GM12874 (cell line): ENCODE measurements around the gene MORN4.

Source experiments
- TF ChIP-seq, protein P1 (sequence below): IDR thresholded peaks from 2 replicates; pipeline ENCODE4 v1.5.1; 2011; ENCODE audit warnings: low read depth, mild to moderate bottlenecking, control low read depth, low read length, moderate library complexity; ENCODE audit not compliant: insufficient read depth

Gene MORN4

DNA sequence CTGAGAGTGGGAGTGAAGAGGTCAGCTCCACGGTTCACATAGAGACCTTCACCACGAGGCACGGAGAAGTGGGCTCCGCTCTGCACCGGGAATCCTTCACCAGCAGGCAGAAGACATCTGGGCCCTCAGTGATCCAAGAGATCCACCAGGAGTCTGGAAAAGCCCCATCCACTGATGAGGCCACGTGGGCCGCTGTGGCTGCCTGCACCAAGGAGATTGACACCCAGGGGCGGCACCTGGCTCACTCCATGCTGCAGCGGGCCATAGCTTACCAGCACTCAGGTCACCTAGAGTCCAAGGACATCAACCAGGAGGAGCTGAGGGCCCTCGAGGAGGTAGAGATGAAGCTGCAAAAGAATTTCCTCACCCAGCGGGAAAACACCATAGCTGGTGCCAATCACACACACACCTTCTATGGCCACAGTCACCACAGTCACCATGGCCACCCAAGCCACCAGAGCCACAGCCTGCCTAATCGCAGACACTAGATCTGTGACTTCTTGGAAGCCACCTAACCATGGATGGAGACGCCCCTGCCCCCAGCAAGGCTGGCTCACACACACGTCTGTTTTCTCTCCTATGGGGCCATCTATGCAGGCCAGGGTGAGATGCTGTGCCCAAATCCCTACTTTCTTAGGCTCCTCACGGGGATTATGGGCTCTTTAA lies 43.1 kb downstream of the MORN4 start:
- TF ChIP-seq, protein P1, sequence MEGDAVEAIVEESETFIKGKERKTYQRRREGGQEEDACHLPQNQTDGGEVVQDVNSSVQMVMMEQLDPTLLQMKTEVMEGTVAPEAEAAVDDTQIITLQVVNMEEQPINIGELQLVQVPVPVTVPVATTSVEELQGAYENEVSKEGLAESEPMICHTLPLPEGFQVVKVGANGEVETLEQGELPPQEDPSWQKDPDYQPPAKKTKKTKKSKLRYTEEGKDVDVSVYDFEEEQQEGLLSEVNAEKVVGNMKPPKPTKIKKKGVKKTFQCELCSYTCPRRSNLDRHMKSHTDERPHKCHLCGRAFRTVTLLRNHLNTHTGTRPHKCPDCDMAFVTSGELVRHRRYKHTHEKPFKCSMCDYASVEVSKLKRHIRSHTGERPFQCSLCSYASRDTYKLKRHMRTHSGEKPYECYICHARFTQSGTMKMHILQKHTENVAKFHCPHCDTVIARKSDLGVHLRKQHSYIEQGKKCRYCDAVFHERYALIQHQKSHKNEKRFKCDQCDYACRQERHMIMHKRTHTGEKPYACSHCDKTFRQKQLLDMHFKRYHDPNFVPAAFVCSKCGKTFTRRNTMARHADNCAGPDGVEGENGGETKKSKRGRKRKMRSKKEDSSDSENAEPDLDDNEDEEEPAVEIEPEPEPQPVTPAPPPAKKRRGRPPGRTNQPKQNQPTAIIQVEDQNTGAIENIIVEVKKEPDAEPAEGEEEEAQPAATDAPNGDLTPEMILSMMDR = no peak

DNA sequence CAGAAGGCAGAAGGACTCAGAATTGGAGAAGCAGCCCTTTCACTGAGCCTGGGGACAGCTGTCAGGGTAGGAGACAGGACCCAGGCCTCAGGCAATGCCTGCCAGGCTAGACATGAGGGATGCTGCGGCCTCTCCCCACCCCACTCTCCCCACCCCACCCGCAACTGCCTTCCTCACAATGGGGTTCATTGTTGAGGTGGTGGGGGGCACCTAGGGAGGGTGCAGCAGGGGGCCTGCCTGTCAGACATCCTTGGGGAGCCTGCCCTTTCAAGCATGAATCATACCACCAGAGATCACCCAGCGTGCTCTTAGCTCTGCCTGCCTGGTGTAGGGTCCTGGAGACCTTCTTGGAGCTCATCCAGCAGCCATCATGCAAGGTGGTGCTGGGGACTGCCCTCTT lies 43.8 kb downstream of the MORN4 start, which contains the start of gene C10orf62:
Gene C10orf62, plus strand, starts transcription at position 243 of the 400 bp plus-strand sequence. CDS start 177 bp downstream, outside the sequence.
- TF ChIP-seq, protein P1 = no peak

DNA sequence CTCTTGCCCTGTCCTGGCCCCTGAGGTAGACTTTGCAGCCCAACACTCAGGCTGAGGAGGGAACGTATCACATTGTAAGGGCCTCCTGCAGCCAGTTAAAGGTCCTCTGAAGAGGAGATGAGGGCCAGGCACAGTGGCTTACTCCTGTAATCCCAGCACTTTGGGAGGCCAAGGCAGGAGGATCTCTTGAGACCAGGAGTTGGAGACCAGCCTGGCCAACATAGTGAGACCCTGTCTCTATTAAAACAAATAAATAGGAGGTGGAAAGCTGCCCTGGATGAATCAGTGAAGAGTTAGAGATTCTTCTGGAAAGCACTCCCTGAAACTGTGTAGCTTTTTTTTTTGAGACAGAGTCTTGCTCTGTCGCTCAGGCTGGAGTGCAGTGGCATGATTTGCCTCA lies 46.1 kb downstream of the MORN4 start:
- TF ChIP-seq, protein P1 = no peak

DNA sequence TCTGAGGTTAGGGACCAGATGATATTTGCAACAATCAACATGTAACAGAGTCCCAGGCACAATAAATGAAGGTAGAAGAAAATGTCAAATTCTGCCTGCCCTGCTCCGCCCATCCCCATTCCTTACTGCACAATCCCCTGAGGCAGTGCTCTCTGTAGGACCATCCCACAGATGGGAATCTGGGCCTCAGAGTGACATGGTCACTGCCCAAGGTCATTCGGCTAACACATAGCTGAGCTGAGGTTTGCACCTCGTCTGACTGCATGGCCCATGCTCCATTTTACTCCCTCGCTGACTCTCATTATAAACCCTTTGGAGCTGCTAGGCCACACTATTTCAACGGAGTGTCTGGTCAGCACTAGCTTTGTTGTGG lies 47.9 kb downstream of the MORN4 start:
- TF ChIP-seq, protein P1 = no peak

DNA sequence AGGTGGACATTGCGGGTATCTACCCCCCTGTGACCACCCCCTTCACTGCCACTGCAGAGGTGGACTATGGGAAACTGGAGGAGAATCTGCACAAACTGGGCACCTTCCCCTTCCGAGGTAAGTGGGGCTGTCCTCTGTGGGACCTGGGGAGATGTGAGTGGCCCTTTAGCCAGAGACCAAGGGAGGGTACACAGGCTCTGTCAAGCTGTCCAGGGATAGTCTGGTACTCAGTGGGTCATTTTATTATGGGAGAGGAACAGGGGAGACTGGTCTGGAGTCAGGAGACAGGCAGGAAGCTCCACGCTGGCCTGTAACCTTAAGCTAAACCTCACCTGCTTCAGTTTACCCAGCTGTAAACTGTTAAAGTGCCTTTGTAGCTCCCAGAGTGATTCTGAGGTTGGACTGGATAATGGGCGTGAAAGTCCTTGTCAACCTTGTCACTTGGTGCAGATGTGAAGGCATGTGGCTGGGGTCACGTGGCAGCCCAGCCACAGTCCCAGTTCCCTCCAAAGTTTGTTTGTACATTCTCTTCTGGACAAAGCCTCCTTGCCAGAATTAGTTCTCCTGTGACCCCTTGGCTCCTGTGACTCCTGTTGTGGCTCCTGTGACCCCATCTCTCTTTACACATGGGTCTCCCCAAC lies 48.4 kb downstream of the MORN4 start:
- TF ChIP-seq, protein P1 = no peak

DNA sequence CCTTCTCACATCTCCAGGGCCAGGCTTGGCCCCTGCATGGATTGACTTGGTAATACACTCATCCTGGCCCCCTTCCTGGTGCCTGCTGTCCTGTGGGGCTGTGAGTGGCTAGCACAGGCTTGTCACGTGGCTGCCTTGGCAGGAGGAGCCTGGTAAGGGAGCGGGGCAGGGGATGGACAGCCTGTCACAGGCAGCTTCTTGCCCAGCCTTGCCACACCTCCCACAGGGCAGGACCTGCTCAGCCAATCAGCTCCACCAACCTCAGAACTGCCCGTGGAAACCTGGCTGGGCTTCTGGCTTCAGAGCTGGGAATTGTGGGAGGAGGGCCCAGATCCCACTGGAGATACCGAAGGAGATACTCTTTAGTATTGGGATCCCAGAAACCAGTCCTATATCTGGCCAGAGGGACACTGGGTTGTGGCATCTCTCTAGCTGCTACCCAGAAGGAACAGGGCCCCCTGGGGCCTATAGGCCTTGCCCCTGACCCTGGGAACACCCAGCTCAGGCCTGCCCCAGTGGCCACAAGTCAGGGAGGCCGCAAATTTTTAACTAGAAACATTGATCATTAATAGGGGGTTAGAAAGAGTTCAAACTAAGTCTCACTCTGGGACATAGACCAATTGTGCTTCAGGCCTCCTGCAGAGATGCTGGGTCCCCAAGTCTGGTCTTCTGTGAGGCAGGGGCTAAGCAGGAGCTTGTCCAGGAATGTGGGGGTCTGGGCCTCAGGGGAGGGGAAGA lies 49.1 kb downstream of the MORN4 start, which contains the start of gene HOGA1:
Gene HOGA1, plus strand, starts transcription at position 330 of the 738 bp plus-strand sequence. Its CDS starts 315 bp downstream, at position 645.
- TF ChIP-seq, protein P1 = no peak

DNA sequence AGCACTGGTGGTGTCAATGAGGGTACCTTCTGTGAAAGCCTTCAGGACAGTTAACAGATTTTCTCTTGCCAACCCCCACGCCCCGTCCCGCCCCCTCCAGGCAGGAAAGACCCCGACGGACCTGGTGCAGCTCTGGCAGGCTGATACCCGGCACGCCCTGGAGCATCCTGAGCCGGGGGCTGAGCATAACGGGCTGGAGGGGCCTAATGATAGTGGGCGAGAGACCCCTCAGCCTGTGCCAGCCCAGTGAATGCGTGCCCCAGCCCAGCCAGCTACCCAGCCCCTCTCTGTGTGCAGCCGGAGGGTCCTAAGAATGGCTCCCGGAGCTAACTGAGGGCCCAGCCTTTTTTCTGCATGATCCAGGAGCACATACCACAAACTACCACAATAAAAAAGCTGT lies 49.8 kb downstream of the MORN4 start:
- TF ChIP-seq, protein P1 = no peak
